ENCODE measurements around the gene GGA1.
"Not testable (repeated sequence)": the region's sequence is repeated elsewhere in the genome, so short reads cannot be mapped to it uniquely, and the experiment has no call there.

The GGA1 gene

DNA sequence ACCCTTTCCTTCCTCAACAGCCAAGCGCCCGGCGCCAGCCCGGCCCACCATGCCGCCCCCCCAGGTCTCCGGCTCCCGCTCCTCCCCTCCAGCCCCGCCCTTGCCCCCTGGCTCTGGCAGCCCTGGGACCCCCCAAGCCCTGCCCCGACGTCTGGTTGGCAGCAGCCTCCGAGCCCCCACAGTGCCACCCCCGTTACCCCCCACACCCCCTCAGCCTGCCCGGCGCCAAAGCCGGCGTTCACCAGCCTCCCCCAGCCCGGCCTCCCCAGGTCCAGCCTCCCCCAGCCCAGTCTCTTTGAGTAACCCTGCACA is 46.6 kb downstream of the GGA1 start:
- DNase-seq, result no peak
- Histone ChIP-seq H3K36me3 (replicated peaks) (peaks cover 32% of the 10 kb centered on the region), H3K27me3 (replicated peaks) (no peaks in the 10 kb centered on the region), H3K4me3 (ENCODE audit: low read depth, low read length) (no peak overlapping the region), H3K27ac (no peak overlapping the region)
- no peak for TF ChIP-seq CTCF (IDR thresholded peaks at IDR 0.05; ENCODE audit: low read depth, low read length, missing control alignments)
- in situ Hi-C loops (cut with HindIII; ENCODE audit: low pct_ligation_motif_present, low sequenced_read_pairs), result no loop called here

DNA sequence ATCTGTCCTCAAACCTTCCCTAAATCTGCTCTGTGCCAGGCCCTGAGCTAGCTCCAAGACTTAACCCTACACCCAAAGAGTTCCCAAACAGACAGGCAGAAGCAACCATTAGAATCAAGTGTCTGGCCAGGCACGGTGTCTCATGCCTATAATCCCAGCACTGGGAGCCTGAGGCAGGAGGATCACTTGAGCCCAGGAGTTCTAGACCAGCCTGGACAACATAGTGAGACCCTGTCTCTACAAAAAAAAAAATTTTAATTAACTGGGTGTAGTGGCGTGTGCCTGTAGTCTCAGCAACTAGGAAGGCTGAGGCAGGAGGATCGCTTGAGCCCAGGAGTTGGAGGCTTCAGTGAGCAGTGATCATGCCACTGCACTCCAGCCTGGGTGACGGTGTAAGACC is 47.9 kb downstream of the GGA1 start:
- in situ Hi-C loops (cut with HindIII; ENCODE audit: low pct_ligation_motif_present, low sequenced_read_pairs); DNase-seq; H3K4me3 ChIP-seq (ENCODE audit: low read depth, low read length); H3K27me3 ChIP-seq (replicated peaks); H3K27ac ChIP-seq: not testable (repeated sequence)
- H3K36me3 ChIP-seq (replicated peaks), result peaks cover 20% of the 10 kb centered on the region

GRCh38 chr22:37657590-37658132 is 49.0 kb downstream of the GGA1 start:
- Histone ChIP-seq H3K4me3 (ENCODE audit: low read depth, low read length) (peak overlapping the region; percentile 62), H3K36me3 (replicated peaks) (peaks cover 11% of the 10 kb centered on the region), H3K27me3 (replicated peaks) (no peaks in the 10 kb centered on the region), H3K27ac (peak overlapping the region; percentile 46)
- in situ Hi-C loops (cut with HindIII; ENCODE audit: low pct_ligation_motif_present, low sequenced_read_pairs), result no loop called here
- TF ChIP-seq CTCF (IDR thresholded peaks at IDR 0.05; ENCODE audit: low read depth, low read length, missing control alignments), result no peak
- no peak for DNase-seq

- H3K27ac ChIP-seq, result peak within 1 kb of the TSS; percentile 46
- peaks cover 4% of the 10 kb centered on the region for H3K36me3 ChIP-seq (replicated peaks)
- no peaks in the 10 kb centered on the region for H3K27me3 ChIP-seq (replicated peaks)
- peak; percentile 100 for DNase-seq
- in situ Hi-C loops (cut with HindIII; ENCODE audit: low pct_ligation_motif_present, low sequenced_read_pairs), result no loop called here
- TF ChIP-seq CTCF (IDR thresholded peaks at IDR 0.05; ENCODE audit: low read depth, low read length, missing control alignments), result no peak
- peak within 1 kb of the TSS; percentile 71 for H3K4me3 ChIP-seq (ENCODE audit: low read depth, low read length)
These were observed 49.8 kb downstream of the GGA1 start, which contains the start of gene PDXP for GRCh38 chr22:37658133-37659065. Gene PDXP (plus strand): TSS chr22:37658723. CDS start chr22:37658783, 60 bp downstream.

DNA sequence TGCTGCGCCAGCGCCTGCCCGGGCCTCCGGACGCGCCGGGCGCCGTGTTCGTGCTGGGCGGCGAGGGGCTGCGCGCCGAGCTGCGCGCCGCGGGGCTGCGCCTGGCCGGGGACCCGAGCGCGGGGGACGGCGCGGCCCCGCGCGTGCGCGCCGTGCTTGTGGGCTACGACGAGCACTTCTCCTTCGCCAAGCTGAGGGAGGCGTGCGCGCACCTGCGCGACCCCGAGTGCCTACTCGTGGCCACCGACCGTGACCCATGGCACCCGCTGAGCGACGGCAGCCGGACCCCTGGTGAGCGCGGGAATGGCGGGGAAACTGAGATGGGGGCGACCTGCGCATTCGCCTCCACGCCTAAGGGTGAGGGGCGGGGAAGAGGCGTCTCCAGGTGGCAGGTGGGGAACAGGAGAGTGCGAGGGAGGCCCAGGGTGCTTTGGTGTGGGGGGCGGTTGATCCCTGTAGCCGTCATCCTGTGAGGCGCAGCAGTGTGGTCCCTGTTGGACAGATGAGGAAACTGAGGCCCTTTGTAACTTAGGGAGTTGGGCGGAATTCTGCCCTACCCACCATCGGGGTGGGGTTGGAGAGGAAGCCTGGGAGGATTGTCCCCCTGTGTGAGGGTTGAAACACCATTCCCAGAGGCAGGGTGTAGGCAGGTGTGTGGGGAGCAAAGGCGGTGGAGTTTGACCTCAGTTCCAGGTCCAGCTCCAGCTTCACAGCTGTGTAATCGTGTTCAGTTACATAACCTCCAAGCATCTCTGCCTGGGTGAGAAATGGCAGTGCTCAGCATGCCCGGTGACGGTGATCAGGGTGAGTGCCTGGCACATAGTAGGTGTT is 50.6 kb downstream of the GGA1 start:
- Histone ChIP-seq H3K4me3 (ENCODE audit: low read depth, low read length) (peak overlapping the region; percentile 71), H3K27me3 (replicated peaks) (no peaks in the 10 kb centered on the region), H3K27ac (no peak overlapping the region), H3K36me3 (replicated peaks) (no peaks in the 10 kb centered on the region)
- TF ChIP-seq CTCF (IDR thresholded peaks at IDR 0.05; ENCODE audit: low read depth, low read length, missing control alignments), result no peak
- no peak for DNase-seq
- in situ Hi-C loops (cut with HindIII; ENCODE audit: low pct_ligation_motif_present, low sequenced_read_pairs), result no loop called here
